Measurements from ENCODE around the gene CDH13. TPM values are rescaled to one million over a fixed set of nuclear protein-coding genes. Genes with fewer than 3 reads are reported as not detected.

The CDH13 gene
- total RNA-seq, 4 donors from 2014 or later: 12.5 to 35.9 (median 22.1) TPM

GRCh38 chr16:82700541-82701235 lies 73.9 kb downstream of the CDH13 start:
- DNase-seq (ENCODE audit: low spot score) (no peak), ATAC-seq (ENCODE audit: low FRiP score) (no peak)
- no peak for TF ChIP-seq CTCF (IDR thresholded peaks at IDR 0.05)

- DNase-seq (ENCODE audit: low spot score): no peak
- no peak for ATAC-seq (ENCODE audit: low FRiP score)
- TF ChIP-seq CTCF (IDR thresholded peaks at IDR 0.05): no peak
These were observed 74.7 kb downstream of the CDH13 start for GRCh38 chr16:82701442-82701955.

- ATAC-seq (ENCODE audit: low FRiP score) (no peak), DNase-seq (ENCODE audit: low spot score) (no peak)
- TF ChIP-seq CTCF (IDR thresholded peaks at IDR 0.05): no peak
These were observed 76.4 kb downstream of the CDH13 start for GRCh38 chr16:82703161-82703560.

- TF ChIP-seq CTCF (IDR thresholded peaks at IDR 0.05): no peak
- ATAC-seq (ENCODE audit: low FRiP score) (no peak), DNase-seq (ENCODE audit: low spot score) (no peak)
These were observed 77.4 kb downstream of the CDH13 start for GRCh38 chr16:82703871-82704768.

GRCh38 chr16:82709987-82710386 lies 83.2 kb downstream of the CDH13 start:
- no peak for TF ChIP-seq CTCF (IDR thresholded peaks at IDR 0.05)
- DNase-seq (ENCODE audit: low spot score): no peak
- ATAC-seq (ENCODE audit: low FRiP score): no peak

GRCh38 chr16:82713778-82714177 lies 87.0 kb downstream of the CDH13 start:
- no peak for ATAC-seq (ENCODE audit: low FRiP score)
- no peak for DNase-seq (ENCODE audit: low spot score)
- TF ChIP-seq CTCF (IDR thresholded peaks at IDR 0.05): no peak
